Nephron progenitor cell (in vitro differentiated cells): ENCODE results near the gene FHL2.

Source experiments
- DNase-seq: peaks from one replicate; pipeline ENCODE4 v3.0.0; 2021
- H3K27ac Mint-ChIP-seq: 2 replicates; pipeline ENCODE4 v1.8.0; 2021; ENCODE audit warnings: mild to moderate bottlenecking, moderate library complexity, mixed read lengths
- H3K27me3 Mint-ChIP-seq: 2 replicates; pipeline ENCODE4 v1.8.0; 2021; ENCODE audit warnings: mild to moderate bottlenecking, low read depth, mixed read lengths; ENCODE audit not compliant: poor library complexity
- H3K36me3 Mint-ChIP-seq: 2 replicates; pipeline ENCODE4 v1.8.0; 2021; ENCODE audit warnings: low read depth, mixed read lengths
- H3K4me1 Mint-ChIP-seq: 2 replicates; pipeline ENCODE4 v1.8.0; 2021; ENCODE audit warnings: mixed read lengths
- H3K4me3 Mint-ChIP-seq: 2 replicates; pipeline ENCODE4 v1.8.0; 2021; ENCODE audit warnings: mild to moderate bottlenecking, moderate library complexity, mixed read lengths
- H3K9me3 Mint-ChIP-seq: 2 replicates; pipeline ENCODE4 v1.8.0; 2021; ENCODE audit warnings: mild to moderate bottlenecking, moderate library complexity, mixed read lengths
- CTCF ChIP-seq: fragments of 200-600 bp; sonication (generic); IDR thresholded peaks from 2 replicates; pipeline ENCODE4 v1.5.0; 2021; ENCODE audit warnings: antibody characterized with exemption

The FHL2 gene

GRCh38 chr2:105403783-105404698 lies 5.2 kb upstream of the FHL2 start:
- Mint-ChIP-seq H3K4me3 (no peak overlapping the region), H3K27me3 (peaks cover 12% of the 10 kb centered on the region), H3K4me1 (peaks cover 35% of the 10 kb centered on the region), H3K36me3 (no peaks in the 10 kb centered on the region), H3K9me3 (peaks cover 7% of the 10 kb centered on the region), H3K27ac (peak overlapping the region; percentile 89)
- no peak for TF ChIP-seq CTCF
- no peak for DNase-seq

GRCh38 chr2:105403241-105403782 lies 4.5 kb upstream of the FHL2 start:
- no peak for TF ChIP-seq CTCF
- peaks cover 35% of the 10 kb centered on the region for H3K4me1 Mint-ChIP-seq
- H3K9me3 Mint-ChIP-seq: peaks cover 7% of the 10 kb centered on the region
- no peak for DNase-seq
- H3K27ac Mint-ChIP-seq: peak overlapping the region; percentile 78
- H3K36me3 Mint-ChIP-seq: no peaks in the 10 kb centered on the region
- peaks cover 12% of the 10 kb centered on the region for H3K27me3 Mint-ChIP-seq
- no peak overlapping the region for H3K4me3 Mint-ChIP-seq

- no peak overlapping the region for H3K4me3 Mint-ChIP-seq
- TF ChIP-seq CTCF: no peak
- DNase-seq: no peak
- peaks cover 40% of the 10 kb centered on the region for H3K4me1 Mint-ChIP-seq
- H3K27ac Mint-ChIP-seq: no peak overlapping the region
- peaks cover 12% of the 10 kb centered on the region for H3K27me3 Mint-ChIP-seq
- peaks cover 7% of the 10 kb centered on the region for H3K9me3 Mint-ChIP-seq
- H3K36me3 Mint-ChIP-seq: no peaks in the 10 kb centered on the region
These were observed 4.0 kb upstream of the FHL2 start for GRCh38 chr2:105402809-105403208.

GRCh38 chr2:105401867-105402266 lies 3.0 kb upstream of the FHL2 start:
- Mint-ChIP-seq H3K27ac (no peak overlapping the region), H3K27me3 (peaks cover 12% of the 10 kb centered on the region), H3K4me1 (peaks cover 50% of the 10 kb centered on the region), H3K4me3 (no peak overlapping the region), H3K9me3 (peaks cover 7% of the 10 kb centered on the region), H3K36me3 (no peaks in the 10 kb centered on the region)
- DNase-seq: no peak
- no peak for TF ChIP-seq CTCF

- DNase-seq: no peak
- no peak overlapping the region for H3K27ac Mint-ChIP-seq
- no peak overlapping the region for H3K4me3 Mint-ChIP-seq
- no peak for TF ChIP-seq CTCF
- H3K9me3 Mint-ChIP-seq: peaks cover 7% of the 10 kb centered on the region
- H3K4me1 Mint-ChIP-seq: peaks cover 58% of the 10 kb centered on the region
- peaks cover 13% of the 10 kb centered on the region for H3K27me3 Mint-ChIP-seq
- H3K36me3 Mint-ChIP-seq: peaks cover 7% of the 10 kb centered on the region
These were observed 1.3 kb upstream of the FHL2 start for GRCh38 chr2:105400138-105400540.
